CD14-positive monocyte (primary cell): ENCODE results near the gene FLT1. TPM values are rescaled to one million over a fixed set of nuclear protein-coding genes. Genes with fewer than 3 reads are reported as not detected.

Source experiments
- DNase-seq, 3 donors: peaks; one replicate each; pipeline ENCODE4 v3.0.0-alpha.2; 2011 to 2022
- H2AFZ ChIP-seq: 2 replicates; pipeline ENCODE4 v1.6.0; 2012; ENCODE audit warnings: mild to moderate bottlenecking, low read depth, low read length, inconsistent platforms; ENCODE audit not compliant: insufficient read depth, poor library complexity, severe bottlenecking
- H3K27ac ChIP-seq, 2 donors: 1 replicate in 1 of 2; 2 replicates in 1 of 2; pipeline ENCODE4 v1.5.1; 2012 to 2013; ENCODE audit warnings: low read length in 2 of 2, control low read depth in 1 of 2, inconsistent platforms in 1 of 2, low read depth in 1 of 2, mild to moderate bottlenecking in 1 of 2
- H3K27me3 ChIP-seq, 2 donors: one replicate each; pipeline versions ENCODE4 v1.6.0 to v1.6.1; 2011 to 2013; ENCODE audit warnings: low read length in 2 of 2; ENCODE audit not compliant: control insufficient read depth in 2 of 2, insufficient read depth in 2 of 2
- H3K36me3 ChIP-seq, 2 donors: replicated peaks in 1 of 2; 1 replicate in 1 of 2; 2 replicates in 1 of 2; pipeline versions ENCODE4 v1.5.1 to v1.6.1; 2012 to 2013; ENCODE audit warnings: low read length in 2 of 2, control low read depth in 1 of 2, inconsistent platforms in 1 of 2, mild to moderate bottlenecking in 1 of 2; ENCODE audit not compliant: insufficient read depth in 2 of 2, control insufficient read depth in 1 of 2
- H3K4me1 ChIP-seq, 2 donors: 1 replicate in 1 of 2; 2 replicates in 1 of 2; pipeline versions ENCODE4 v1.5.1 to v1.6.1; 2012 to 2013; ENCODE audit warnings: low read length in 2 of 2, control low read depth in 1 of 2, inconsistent platforms in 1 of 2, mild to moderate bottlenecking in 1 of 2, moderate library complexity in 1 of 2; ENCODE audit not compliant: insufficient read depth in 2 of 2, control insufficient read depth in 1 of 2
- H3K4me2 ChIP-seq: replicated peaks from 2 replicates; pipeline ENCODE3; 2012; ENCODE audit warnings: low read length, moderate library complexity, mild to moderate bottlenecking; ENCODE audit not compliant: poor library complexity, severe bottlenecking; ENCODE audit errors: extremely low read depth
- H3K4me3 ChIP-seq, 3 experiments: fragments of 200-600 bp in 1 of 3; sonication (generic) in 1 of 3; replicated peaks in 1 of 3; 1 replicate in 2 of 3; 2 replicates in 1 of 3; pipeline ENCODE4 v1.5.1; 2011 to 2013; ENCODE audit warnings: low read length in 3 of 3, mild to moderate bottlenecking in 3 of 3, control low read depth in 2 of 3, low read depth in 2 of 3, inconsistent platforms in 1 of 3, moderate library complexity in 1 of 3
- H3K79me2 ChIP-seq: 2 replicates; pipeline ENCODE4 v1.6.0; 2012; ENCODE audit warnings: mild to moderate bottlenecking, control low read depth, inconsistent platforms, low read length, moderate library complexity; ENCODE audit not compliant: insufficient read depth
- H3K9ac ChIP-seq: 2 replicates; pipeline ENCODE4 v1.6.0; 2017; ENCODE audit warnings: low read length, mild to moderate bottlenecking; ENCODE audit not compliant: insufficient read depth, poor library complexity, severe bottlenecking
- H3K9me3 ChIP-seq, 2 donors: replicated peaks in 1 of 2; 1 replicate in 1 of 2; 2 replicates in 1 of 2; pipeline versions ENCODE4 v1.5.1 to v1.6.1; 2012 to 2013; ENCODE audit warnings: low read length in 2 of 2, control low read depth in 1 of 2; ENCODE audit not compliant: control insufficient read depth in 1 of 2, insufficient read depth in 1 of 2
- H4K20me1 ChIP-seq: 2 replicates; pipeline ENCODE4 v1.6.0; 2012; ENCODE audit warnings: mild to moderate bottlenecking, low read length, control low read depth, moderate library complexity; ENCODE audit not compliant: insufficient read depth
- H3K27ac Mint-ChIP-seq, 7 donors: one replicate each; pipeline ENCODE4 v1.8.0; 2020; ENCODE audit warnings: mild to moderate bottlenecking in 7 of 7, mixed read lengths in 7 of 7, moderate library complexity in 6 of 7, inconsistent platforms in 2 of 7
- H3K27me3 Mint-ChIP-seq, 3 donors: one replicate each; pipeline ENCODE4 v1.8.0; 2021 to 2022; ENCODE audit warnings: low read depth in 3 of 3, mild to moderate bottlenecking in 3 of 3, mixed read lengths in 3 of 3, moderate library complexity in 3 of 3, inconsistent platforms in 1 of 3
- H3K36me3 Mint-ChIP-seq, 2 donors: one replicate each; pipeline ENCODE4 v1.8.0; 2020; ENCODE audit warnings: mixed read lengths in 2 of 2, inconsistent platforms in 1 of 2, mild to moderate bottlenecking in 1 of 2
- H3K4me1 Mint-ChIP-seq: one replicate; pipeline ENCODE4 v1.8.0; 2020; ENCODE audit warnings: mild to moderate bottlenecking, mixed read lengths
- H3K4me3 Mint-ChIP-seq, 2 donors: one replicate each; pipeline ENCODE4 v1.8.0; 2020; ENCODE audit warnings: mild to moderate bottlenecking in 2 of 2, mixed read lengths in 2 of 2, moderate library complexity in 1 of 2
- H3K9me3 Mint-ChIP-seq, 7 donors: one replicate each; pipeline ENCODE4 v1.8.0; 2020 to 2022; ENCODE audit warnings: mixed read lengths in 7 of 7, mild to moderate bottlenecking in 6 of 7, moderate library complexity in 6 of 7, inconsistent platforms in 2 of 7
- CTCF ChIP-seq: fragments of 200-600 bp; IDR thresholded peaks from one replicate; pipeline ENCODE4 v1.8.0; 2022; ENCODE audit warnings: antibody characterized with exemption, mild to moderate bottlenecking
- WGBS: methylation state at CpG from one replicate; pipeline ENCODE4 v1.1.5; 2013; ENCODE audit warnings: missing lambda C conversion rate; ENCODE audit not compliant: insufficient coverage; 5-methylcytosine and 5-hydroxymethylcytosine counted together
- intact Hi-C, 2 donors: fragments of 100-400 bp; cut with micrococcal nuclease; formaldehyde crosslinking; loops; one replicate each; pipeline versions ENCODE4 v1.15.0 to v1.15.1; 2023
- polyA plus RNA-seq, 3 donors: library from polyadenylated mRNA; depleted of rRNA in 1 of 3; unstranded in 2 of 3; stranded (reverse) in 1 of 3; fragments of 300-500 nt in 2 of 3; fragments of >200 nt in 1 of 3; fragmentation: Illumina TruSeq in 2 of 3; gene quantifications; 1 replicate in 2 of 3; 2 replicates in 1 of 3; pipeline ENCODE4 v1.2.3, GENCODE V29; 2012 to 2021

FLT1 gene
- polyA plus RNA-seq, 3 donors, result 0.28 TPM; not detected in 2

GRCh38 chr13:28412981-28413380 lies 81.9 kb downstream of the FLT1 start:
- H3K27me3 Mint-ChIP-seq, result peaks cover 28 to 51% (median 30%) of the 10 kb centered on the region in 3 donors
- H3K4me1 ChIP-seq, result peaks cover 9 to 22% of the 10 kb centered on the region in 2 donors
- no peaks in the 10 kb centered on the region for H3K79me2 ChIP-seq
- no peak overlapping the region for H3K4me3 ChIP-seq
- no peaks in the 10 kb centered on the region for H3K9me3 Mint-ChIP-seq
- no peaks in the 10 kb centered on the region for H4K20me1 ChIP-seq
- H3K27me3 ChIP-seq, result peaks cover 18 to 28% of the 10 kb centered on the region in 2 donors
- no peak overlapping the region for H2AFZ ChIP-seq
- WGBS, result 44% methylated on average over 5 of the region's 8 CpGs
- H3K27ac Mint-ChIP-seq, result peak overlapping the region in 1 of 7 donors; percentile 24
- no peak for DNase-seq
- no peaks in the 10 kb centered on the region for H3K9me3 ChIP-seq
- no peak overlapping the region for H3K27ac ChIP-seq
- intact Hi-C loops, result no loop called here
- H3K36me3 ChIP-seq, result no peaks in the 10 kb centered on the region
- peaks cover 32% of the 10 kb centered on the region for H3K4me1 Mint-ChIP-seq
- no peak overlapping the region for H3K4me2 ChIP-seq
- H3K36me3 Mint-ChIP-seq, result peaks cover 0 to 2% of the 10 kb centered on the region in 2 donors
- peak overlapping the region in 1 of 2 donors; percentile 22 for H3K4me3 Mint-ChIP-seq
- no peak for TF ChIP-seq CTCF
- H3K9ac ChIP-seq, result no peak overlapping the region

DNA sequence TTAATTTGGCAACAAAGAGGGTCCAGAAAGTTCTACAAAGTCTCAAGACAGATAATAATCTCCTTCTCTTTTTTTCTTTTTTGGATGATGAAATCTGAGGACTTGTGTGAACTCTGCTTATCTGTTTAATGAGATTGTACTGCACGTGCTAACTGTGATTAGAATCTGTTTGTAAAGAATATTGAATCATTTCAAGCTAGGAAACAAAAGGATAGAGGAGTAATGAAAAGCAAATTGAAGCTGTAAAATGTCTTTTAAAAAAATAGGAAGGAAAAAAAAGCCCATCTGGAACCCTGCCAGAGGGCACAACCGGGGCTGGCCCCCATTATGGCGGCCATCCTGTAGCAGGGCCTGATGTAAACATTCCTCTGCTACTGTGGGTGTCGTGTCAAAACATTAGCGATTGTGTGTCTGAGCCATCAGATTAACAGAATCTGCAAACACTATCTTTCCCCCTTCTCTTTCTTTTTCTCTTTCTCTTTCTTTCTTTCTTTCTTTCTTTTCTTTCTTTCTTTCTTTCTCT lies 83.0 kb downstream of the FLT1 start:
- H3K4me1 Mint-ChIP-seq, result peaks cover 32% of the 10 kb centered on the region
- TF ChIP-seq CTCF, result no peak
- H3K9ac ChIP-seq, result no peak overlapping the region
- peak overlapping the region; percentile 22 for H3K4me2 ChIP-seq
- no peak overlapping the region for H2AFZ ChIP-seq
- no peaks in the 10 kb centered on the region for H3K36me3 ChIP-seq
- DNase-seq, result peak in 2 of 3 donors; percentile 30 to 57
- H3K36me3 Mint-ChIP-seq, result peaks cover 0 to 2% of the 10 kb centered on the region in 2 donors
- peak overlapping the region in 1 of 2 donors; percentile 50 for H3K4me3 Mint-ChIP-seq
- no peaks in the 10 kb centered on the region for H4K20me1 ChIP-seq
- peaks cover 16 to 32% of the 10 kb centered on the region in 2 donors for H3K27me3 ChIP-seq
- peak overlapping the region in 1 of 7 donors; percentile 55 for H3K27ac Mint-ChIP-seq
- H3K79me2 ChIP-seq, result no peaks in the 10 kb centered on the region
- H3K27me3 Mint-ChIP-seq, result peaks cover 26 to 50% (median 26%) of the 10 kb centered on the region in 3 donors
- no peaks in the 10 kb centered on the region for H3K9me3 Mint-ChIP-seq
- no peaks in the 10 kb centered on the region for H3K9me3 ChIP-seq
- no peak overlapping the region for H3K27ac ChIP-seq
- WGBS, result 0% methylated on average over 2 of the region's 5 CpGs
- intact Hi-C loops, result no loop called here
- H3K4me1 ChIP-seq, result peaks cover 9 to 22% of the 10 kb centered on the region in 2 donors
- no peak overlapping the region for H3K4me3 ChIP-seq
